ENCODE data around the gene TMEM101.
"Not testable (repeated sequence)": the region's sequence is repeated elsewhere in the genome, so short reads cannot be mapped to it uniquely, and the experiment has no call there.

Gene TMEM101

GRCh38 chr17:43975898-43976297 lies 38.9 kb downstream of the TMEM101 start:
- Histone ChIP-seq H2BK120ac (ENCODE audit: low read depth, low read length) (no peak overlapping the region), H2AFZ (ENCODE audit: low read depth, low read length) (no peak overlapping the region)

GRCh38 chr17:43974382-43975266 lies 40.1 kb downstream of the TMEM101 start:
- Histone ChIP-seq H3K4me3 (ENCODE audit: insufficient read depth in 1 of 2, low read depth in 1 of 2, low read length in 2 of 2) (no peak overlapping the region), H2AK5ac (ENCODE audit: low read length, severe bottlenecking) (no peak overlapping the region), H3K27me3 (ENCODE audit: control insufficient read depth in 1 of 2, insufficient read depth in 1 of 2, low read length in 2 of 2) (peaks cover 39 to 43% of the 10 kb centered on the region in 2 experiments), H2BK15ac (ENCODE audit: low read depth, poor library complexity, severe bottlenecking) (no peak overlapping the region), H3K9me3 (ENCODE audit: control insufficient read depth, low read length) (no peaks in the 10 kb centered on the region), H2AFZ (ENCODE audit: low read depth, low read length) (no peak overlapping the region), H3K14ac (ENCODE audit: low read length in 2 of 2) (no peak overlapping the region), H3K79me1 (replicated peaks; ENCODE audit: low read length, poor library complexity, severe bottlenecking) (no peaks in the 10 kb centered on the region), H2BK5ac (ENCODE audit: low read depth, low read length, poor library complexity, severe bottlenecking) (no peak overlapping the region), H3K4ac (ENCODE audit: low read depth in 1 of 2, low read length in 2 of 2) (no peak overlapping the region), H2BK12ac (ENCODE audit: low read length in 2 of 2) (no peak overlapping the region), H3K4me1 (ENCODE audit: control insufficient read depth, insufficient read depth, low read depth, low read length) (no peaks in the 10 kb centered on the region), H3K36me3 (ENCODE audit: control insufficient read depth in 1 of 2, insufficient read depth in 2 of 2, low read depth in 1 of 2, low read length in 2 of 2) (no peaks in the 10 kb centered on the region), H3K4me2 (ENCODE audit: low read length, poor library complexity, severe bottlenecking) (no peak overlapping the region), H2BK120ac (ENCODE audit: low read depth, low read length) (no peak overlapping the region), H4K91ac (ENCODE audit: low read length) (no peak overlapping the region), H4K8ac (ENCODE audit: low read length) (no peak overlapping the region), H3K18ac (ENCODE audit: low read depth in 1 of 2, low read length in 2 of 2) (no peak overlapping the region), H3K27ac (ENCODE audit: low read length, poor library complexity, severe bottlenecking) (no peak overlapping the region), H3K23ac (ENCODE audit: low read length in 2 of 2) (no peak overlapping the region), H3K9ac (ENCODE audit: low read length) (no peak overlapping the region)
- 78% methylated on average over 10 of the region's 14 CpGs for WGBS
- no peak for DNase-seq

More at GRCh38 chr17:43975898-43976297, 38.9 kb downstream of the TMEM101 start:
- no peak overlapping the region for H3K23ac ChIP-seq (ENCODE audit: low read length in 2 of 2)
- H3K9me3 ChIP-seq (ENCODE audit: control insufficient read depth, low read length): no peaks in the 10 kb centered on the region
- no peak overlapping the region for H3K27ac ChIP-seq (ENCODE audit: low read length, poor library complexity, severe bottlenecking)
- H3K18ac ChIP-seq (ENCODE audit: low read depth in 1 of 2, low read length in 2 of 2): no peak overlapping the region
- no peak overlapping the region for H3K9ac ChIP-seq (ENCODE audit: low read length)
- no peak overlapping the region for H3K4ac ChIP-seq (ENCODE audit: low read depth in 1 of 2, low read length in 2 of 2)
- H4K91ac ChIP-seq (ENCODE audit: low read length): no peak overlapping the region
- no peaks in the 10 kb centered on the region for H3K36me3 ChIP-seq (ENCODE audit: control insufficient read depth in 1 of 2, insufficient read depth in 2 of 2, low read depth in 1 of 2, low read length in 2 of 2)
- no peak overlapping the region for H3K4me3 ChIP-seq (ENCODE audit: insufficient read depth in 1 of 2, low read depth in 1 of 2, low read length in 2 of 2)
- H3K4me1 ChIP-seq (ENCODE audit: control insufficient read depth, insufficient read depth, low read depth, low read length): no peaks in the 10 kb centered on the region
- H3K79me1 ChIP-seq (replicated peaks; ENCODE audit: low read length, poor library complexity, severe bottlenecking): no peaks in the 10 kb centered on the region
- peaks cover 35 to 45% of the 10 kb centered on the region in 2 experiments for H3K27me3 ChIP-seq (ENCODE audit: control insufficient read depth in 1 of 2, insufficient read depth in 1 of 2, low read length in 2 of 2)
- no peak overlapping the region for H2BK12ac ChIP-seq (ENCODE audit: low read length in 2 of 2)
- no peak overlapping the region for H2BK5ac ChIP-seq (ENCODE audit: low read depth, low read length, poor library complexity, severe bottlenecking)
- DNase-seq: no peak
- H3K4me2 ChIP-seq (ENCODE audit: low read length, poor library complexity, severe bottlenecking): no peak overlapping the region
- H2BK15ac ChIP-seq (ENCODE audit: low read depth, poor library complexity, severe bottlenecking): no peak overlapping the region
- no peak overlapping the region for H3K14ac ChIP-seq (ENCODE audit: low read length in 2 of 2)
- 85% methylated on average over 9 of the region's 27 CpGs for WGBS
- no peak overlapping the region for H2AK5ac ChIP-seq (ENCODE audit: low read length, severe bottlenecking)
- H4K8ac ChIP-seq (ENCODE audit: low read length): no peak overlapping the region

- H3K27me3 ChIP-seq (ENCODE audit: control insufficient read depth in 1 of 2, insufficient read depth in 1 of 2, low read length in 2 of 2): peaks cover 28 to 34% of the 10 kb centered on the region in 2 experiments
- not testable (repeated sequence) for H3K4me2 ChIP-seq (ENCODE audit: low read length, poor library complexity, severe bottlenecking); H2AFZ ChIP-seq (ENCODE audit: low read depth, low read length); H4K91ac ChIP-seq (ENCODE audit: low read length); H3K36me3 ChIP-seq (ENCODE audit: control insufficient read depth in 1 of 2, insufficient read depth in 2 of 2, low read depth in 1 of 2, low read length in 2 of 2); H3K4me1 ChIP-seq (ENCODE audit: control insufficient read depth, insufficient read depth, low read depth, low read length); DNase-seq; H3K4me3 ChIP-seq (ENCODE audit: insufficient read depth in 1 of 2, low read depth in 1 of 2, low read length in 2 of 2); H3K23ac ChIP-seq (ENCODE audit: low read length in 2 of 2); H3K4ac ChIP-seq (ENCODE audit: low read depth in 1 of 2, low read length in 2 of 2); H2BK15ac ChIP-seq (ENCODE audit: low read depth, poor library complexity, severe bottlenecking); H3K79me1 ChIP-seq (replicated peaks; ENCODE audit: low read length, poor library complexity, severe bottlenecking); H2BK5ac ChIP-seq (ENCODE audit: low read depth, low read length, poor library complexity, severe bottlenecking); H3K9ac ChIP-seq (ENCODE audit: low read length); H2AK5ac ChIP-seq (ENCODE audit: low read length, severe bottlenecking); H2BK12ac ChIP-seq (ENCODE audit: low read length in 2 of 2); H3K9me3 ChIP-seq (ENCODE audit: control insufficient read depth, low read length); H2BK120ac ChIP-seq (ENCODE audit: low read depth, low read length); H3K18ac ChIP-seq (ENCODE audit: low read depth in 1 of 2, low read length in 2 of 2); H3K27ac ChIP-seq (ENCODE audit: low read length, poor library complexity, severe bottlenecking); H3K14ac ChIP-seq (ENCODE audit: low read length in 2 of 2); H4K8ac ChIP-seq (ENCODE audit: low read length)
- WGBS: 89% methylated on average over 21 of the region's 22 CpGs
These were observed 42.1 kb downstream of the TMEM101 start for GRCh38 chr17:43972444-43973212.

- H3K79me1 ChIP-seq (replicated peaks; ENCODE audit: low read length, poor library complexity, severe bottlenecking); H3K27ac ChIP-seq (ENCODE audit: low read length, poor library complexity, severe bottlenecking); H3K4me3 ChIP-seq (ENCODE audit: insufficient read depth in 1 of 2, low read depth in 1 of 2, low read length in 2 of 2); H3K18ac ChIP-seq (ENCODE audit: low read depth in 1 of 2, low read length in 2 of 2); DNase-seq; H2BK5ac ChIP-seq (ENCODE audit: low read depth, low read length, poor library complexity, severe bottlenecking); H3K9ac ChIP-seq (ENCODE audit: low read length); H3K4me2 ChIP-seq (ENCODE audit: low read length, poor library complexity, severe bottlenecking); H3K14ac ChIP-seq (ENCODE audit: low read length in 2 of 2); H2BK15ac ChIP-seq (ENCODE audit: low read depth, poor library complexity, severe bottlenecking); H2BK120ac ChIP-seq (ENCODE audit: low read depth, low read length); H4K91ac ChIP-seq (ENCODE audit: low read length); H3K9me3 ChIP-seq (ENCODE audit: control insufficient read depth, low read length); H2BK12ac ChIP-seq (ENCODE audit: low read length in 2 of 2); H4K8ac ChIP-seq (ENCODE audit: low read length); H3K36me3 ChIP-seq (ENCODE audit: control insufficient read depth in 1 of 2, insufficient read depth in 2 of 2, low read depth in 1 of 2, low read length in 2 of 2); H3K4me1 ChIP-seq (ENCODE audit: control insufficient read depth, insufficient read depth, low read depth, low read length); H3K23ac ChIP-seq (ENCODE audit: low read length in 2 of 2); H3K4ac ChIP-seq (ENCODE audit: low read depth in 1 of 2, low read length in 2 of 2); H2AFZ ChIP-seq (ENCODE audit: low read depth, low read length); H2AK5ac ChIP-seq (ENCODE audit: low read length, severe bottlenecking): not testable (repeated sequence)
- WGBS: no CpG with 5 or more reads among the region's 2 CpGs
- peaks cover 18 to 24% of the 10 kb centered on the region in 2 experiments for H3K27me3 ChIP-seq (ENCODE audit: control insufficient read depth in 1 of 2, insufficient read depth in 1 of 2, low read length in 2 of 2)
These were observed 43.3 kb downstream of the TMEM101 start for GRCh38 chr17:43971436-43971835.
